Spleen (tissue), 7 donors: ENCODE results near the gene CDH26.

ENCODE experiments used
- CTCF ChIP-seq, 11 experiments: fragments of 200-600 bp in 7 of 11; fragments of 450-650 bp in 4 of 11; sonication (generic) in 4 of 11; IDR thresholded peaks in 8 of 11; conservative IDR thresholded peaks in 3 of 11; 1 replicate in 7 of 11; 2 replicates in 4 of 11; pipeline versions ENCODE4 v1.4.0 to v1.8.0; 2016 to 2021; ENCODE audit warnings: antibody characterized with exemption in 11 of 11, inconsistent platforms in 4 of 11, mild to moderate bottlenecking in 1 of 11
- POLR2A ChIP-seq, 3 donors: fragments of 450-650 bp; IDR thresholded peaks; one replicate each; pipeline ENCODE4 v1.5.1; 2017; ENCODE audit warnings: antibody characterized with exemption in 3 of 3, mild to moderate bottlenecking in 1 of 3
- POLR2AphosphoS5 ChIP-seq, 3 donors: sonication (generic); formaldehyde crosslinking; IDR thresholded peaks; one replicate each; pipeline ENCODE4 v1.5.1; 2017; ENCODE audit warnings: antibody characterized with exemption in 3 of 3
- donor health status: DM: no; HTN: no; CAD: no; lungs with moderate emphysema.
- donor health status: DM: no; HTN: no; CAD: no.
- donor health status: DM: no; HTN: no; CAD: no.

- TF ChIP-seq CTCF (IDR thresholded peaks at IDR 0.05 in 8 of 11, conservative IDR thresholded peaks at IDR 0.05 in 3 of 11) = no peak
- no peak for TF ChIP-seq POLR2AphosphoS5 (IDR thresholded peaks at IDR 0.05)
- TF ChIP-seq POLR2A (IDR thresholded peaks at IDR 0.05) = no peak
Measured at GRCh38 chr20:60039526-60039925, 81.3 kb downstream of the CDH26 start.
